SHP77 (cell line): ENCODE measurements around the gene SRRD.
"Not testable (repeated sequence)": the region's sequence is repeated elsewhere in the genome, so short reads cannot be mapped to it uniquely, and the experiment has no call there.

Experiments
- DNase-seq, 2 experiments: peaks; one replicate each; lab custom pipeline; 2025; lab: John Stamatoyannopoulos, UW

Gene SRRD, protein sequence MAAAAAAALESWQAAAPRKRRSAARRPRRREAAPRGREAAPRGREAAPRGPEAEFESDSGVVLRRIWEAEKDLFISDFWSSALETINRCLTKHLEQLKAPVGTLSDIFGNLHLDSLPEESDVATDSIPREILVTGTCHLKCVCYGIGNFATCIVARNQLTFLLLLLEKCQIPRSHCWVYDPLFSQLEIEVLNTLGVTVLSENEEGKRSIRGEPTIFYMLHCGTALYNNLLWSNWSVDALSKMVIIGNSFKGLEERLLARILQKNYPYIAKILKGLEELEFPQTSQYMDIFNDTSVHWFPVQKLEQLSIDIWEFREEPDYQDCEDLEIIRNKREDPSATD

DNA sequence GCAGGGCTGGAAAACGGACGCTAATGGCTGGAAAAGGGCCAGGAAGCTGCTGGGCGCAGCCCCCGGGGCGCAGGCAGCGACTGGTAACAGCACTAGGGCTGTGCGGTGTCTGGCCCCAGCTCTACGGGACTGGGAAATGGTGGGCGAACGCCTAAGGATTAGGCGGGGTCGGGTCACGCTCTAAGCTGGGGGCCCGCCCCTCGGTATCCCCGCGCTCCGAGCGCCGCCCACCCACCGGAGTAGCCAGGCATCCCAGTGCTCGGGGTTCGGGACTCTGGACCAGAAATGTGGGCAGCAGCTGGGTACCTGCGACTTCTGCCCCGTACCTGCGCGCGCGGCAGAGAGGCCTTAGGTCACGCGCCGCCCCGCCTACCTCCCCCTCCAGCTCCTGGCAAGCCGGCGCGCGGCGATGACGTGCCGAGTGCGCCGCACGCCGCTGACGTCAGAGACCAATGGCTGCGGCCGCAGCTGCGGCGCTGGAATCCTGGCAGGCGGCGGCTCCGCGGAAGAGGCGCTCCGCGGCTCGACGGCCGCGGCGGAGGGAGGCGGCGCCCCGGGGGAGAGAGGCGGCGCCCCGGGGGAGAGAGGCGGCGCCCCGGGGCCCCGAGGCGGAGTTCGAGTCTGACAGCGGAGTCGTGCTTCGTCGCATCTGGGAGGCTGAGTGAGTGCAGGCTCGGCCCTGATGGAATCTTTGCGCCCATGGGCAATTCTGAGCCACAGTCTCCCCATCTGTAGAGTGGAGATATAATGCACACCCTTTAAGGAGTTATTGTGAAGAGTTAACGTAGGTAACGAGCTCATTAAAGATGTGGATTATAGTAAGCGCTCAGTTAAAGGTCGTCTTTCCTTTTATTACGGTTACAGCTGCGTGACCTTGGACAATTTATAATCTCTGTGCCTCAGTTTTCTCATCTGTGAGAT, at the start of gene SRRD, which contains the start of gene HPS4:
Gene SRRD, plus strand, starts transcription at position 439 of the 921 bp plus-strand sequence. Its CDS starts 14 bp downstream, at position 453.
Gene HPS4, minus strand, starts transcription at position 345 of the 921 bp plus-strand sequence. CDS start 2,021 bp downstream, outside the sequence.
- DNase-seq = peak; percentile 81

DNA sequence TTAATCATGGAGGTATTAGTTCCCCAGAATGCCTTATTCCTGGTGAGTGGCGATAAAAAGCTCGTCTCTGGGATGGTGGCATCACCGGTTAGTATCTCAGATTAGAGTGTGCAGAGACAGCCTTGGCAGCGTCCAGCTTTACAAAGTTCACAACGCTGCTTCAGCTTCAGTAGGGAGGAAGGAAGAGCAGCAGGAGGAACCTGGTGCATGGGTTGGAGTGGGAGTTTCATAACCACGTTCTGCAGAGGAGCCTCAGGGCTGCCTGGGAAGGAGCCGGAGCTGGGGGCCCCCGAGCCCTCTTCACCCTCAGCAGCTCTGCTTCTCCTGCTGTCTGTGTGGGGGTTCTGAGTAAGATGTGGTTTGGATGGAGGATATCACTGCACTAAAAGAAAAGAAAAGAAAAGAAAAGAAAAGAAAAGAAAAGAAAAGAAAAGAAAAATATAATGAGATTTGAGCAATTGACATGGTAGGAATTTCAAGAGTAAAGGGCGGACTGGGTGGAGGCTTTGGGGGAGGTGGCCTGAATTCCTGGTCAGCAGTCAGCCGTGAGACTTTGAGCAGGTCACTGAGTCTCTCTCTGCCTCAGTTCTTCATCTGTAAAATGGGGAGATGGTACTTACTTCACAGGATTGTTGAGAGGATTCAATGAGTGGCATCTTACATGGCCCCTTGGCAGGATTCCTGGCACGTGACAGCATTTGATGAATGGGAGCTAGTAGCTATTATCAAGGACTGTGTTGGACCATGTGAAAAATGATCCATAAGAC, 48.2 kb upstream of the SRRD start:
- no peak for DNase-seq

- DNase-seq = no peak
Measured at GRCh38 chr22:26436903-26437515, 46.7 kb upstream of the SRRD start.

DNA sequence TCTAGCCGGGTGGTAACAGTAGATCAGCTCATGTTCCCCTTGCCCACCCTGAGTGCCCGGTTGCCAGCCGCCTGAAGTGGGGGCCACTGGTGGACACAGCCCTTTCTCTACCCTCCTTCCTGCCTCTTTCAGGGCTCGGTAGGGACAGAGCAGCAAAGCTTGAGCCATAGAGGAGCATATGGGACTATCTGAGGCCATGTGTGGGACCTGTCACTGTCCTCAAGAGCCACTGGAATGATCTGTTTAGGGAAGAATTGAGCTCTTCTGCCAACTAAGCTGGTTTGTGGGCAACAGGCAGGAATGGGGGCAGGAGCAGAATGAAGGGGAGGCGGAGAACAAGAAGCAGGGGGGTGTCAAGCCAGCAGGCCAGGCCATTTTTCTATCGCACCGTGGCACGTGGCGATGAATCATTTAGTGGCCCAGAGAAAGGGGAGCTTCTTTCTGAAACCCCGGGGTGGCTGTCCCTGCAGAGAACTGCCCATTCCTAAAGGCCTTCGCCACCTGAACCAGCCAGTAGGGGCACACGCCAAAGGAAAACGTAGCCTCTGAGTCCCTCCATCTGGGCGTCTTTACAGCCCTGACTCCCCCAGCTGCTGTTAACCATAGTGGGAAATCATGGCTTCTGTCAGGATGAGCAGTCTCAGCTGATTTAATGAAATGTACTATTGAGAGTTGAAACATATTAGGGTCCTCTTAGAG, 45.8 kb upstream of the SRRD start:
- DNase-seq = no peak

DNA sequence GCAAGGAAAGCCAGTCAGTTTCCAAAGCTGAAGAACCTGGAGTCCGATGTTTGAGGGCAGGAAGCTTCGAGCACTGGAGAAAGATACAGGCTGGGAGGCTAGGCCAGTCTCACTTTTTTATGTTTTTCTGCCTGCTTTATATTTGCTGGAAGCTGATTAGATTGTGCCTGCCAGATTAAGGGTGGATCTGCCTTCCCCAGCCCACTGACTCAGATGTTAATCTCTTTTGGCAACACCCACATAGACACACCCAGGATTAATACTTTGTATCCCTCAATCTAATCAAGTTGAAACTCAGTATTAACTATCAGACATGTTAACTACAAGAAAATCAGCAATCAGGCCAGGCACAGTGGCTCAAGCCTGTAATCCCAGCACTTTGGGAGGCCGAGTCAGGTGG, 44.9 kb upstream of the SRRD start:
- not testable (repeated sequence) for DNase-seq

GRCh38 chr22:26439559-26439958, 44.1 kb upstream of the SRRD start:
- DNase-seq = no peak

- no peak for DNase-seq
Measured at GRCh38 chr22:26442086-26442756, 41.5 kb upstream of the SRRD start.

DNA sequence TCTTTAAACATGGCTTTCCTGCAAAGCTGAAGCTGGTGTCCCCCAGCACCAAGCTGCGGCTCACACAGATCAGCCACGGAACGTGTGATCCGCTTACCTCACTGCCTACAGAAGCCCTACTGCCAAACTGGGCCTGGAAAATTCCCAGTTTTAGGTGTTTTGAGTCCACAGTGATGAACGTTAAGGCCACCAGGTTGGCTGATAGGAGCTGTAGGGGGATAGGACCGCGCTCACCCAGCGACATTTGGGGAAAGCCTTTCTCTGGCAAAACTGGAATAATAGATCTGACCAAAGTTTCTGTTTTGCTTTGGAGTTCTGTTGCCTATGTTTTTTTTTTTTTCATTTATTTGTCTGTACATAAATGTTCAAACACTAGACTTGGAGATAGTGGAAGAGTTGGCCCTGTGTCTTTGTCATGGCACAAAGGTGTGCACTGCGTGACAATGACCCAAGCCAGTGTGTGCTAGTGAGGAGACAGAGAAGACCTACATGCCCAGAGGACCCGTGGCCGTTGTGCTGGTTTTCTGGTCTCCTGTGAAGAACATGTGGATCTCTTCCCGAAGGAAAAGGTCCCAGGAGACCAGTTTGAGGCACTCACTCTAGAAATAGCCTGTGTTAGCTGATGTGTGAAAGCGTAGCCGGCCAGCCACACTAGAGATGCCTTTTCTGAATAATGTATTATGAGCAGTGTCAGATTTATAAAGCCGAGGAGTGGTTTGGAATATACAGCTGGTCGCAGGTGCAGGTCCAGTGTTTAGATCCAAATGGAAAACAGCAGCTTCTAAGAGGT, 39.6 kb upstream of the SRRD start:
- no peak for DNase-seq

GRCh38 chr22:26444777-26445176, 38.9 kb upstream of the SRRD start:
- no peak for DNase-seq

GRCh38 chr22:26445577-26446275, 38.0 kb upstream of the SRRD start:
- DNase-seq = no peak

GRCh38 chr22:26446808-26447515, 36.7 kb upstream of the SRRD start:
- DNase-seq = no peak

GRCh38 chr22:26447584-26448329, 35.9 kb upstream of the SRRD start:
- no peak for DNase-seq

- no peak for DNase-seq
Measured at GRCh38 chr22:26448334-26448733, 35.3 kb upstream of the SRRD start.

DNA sequence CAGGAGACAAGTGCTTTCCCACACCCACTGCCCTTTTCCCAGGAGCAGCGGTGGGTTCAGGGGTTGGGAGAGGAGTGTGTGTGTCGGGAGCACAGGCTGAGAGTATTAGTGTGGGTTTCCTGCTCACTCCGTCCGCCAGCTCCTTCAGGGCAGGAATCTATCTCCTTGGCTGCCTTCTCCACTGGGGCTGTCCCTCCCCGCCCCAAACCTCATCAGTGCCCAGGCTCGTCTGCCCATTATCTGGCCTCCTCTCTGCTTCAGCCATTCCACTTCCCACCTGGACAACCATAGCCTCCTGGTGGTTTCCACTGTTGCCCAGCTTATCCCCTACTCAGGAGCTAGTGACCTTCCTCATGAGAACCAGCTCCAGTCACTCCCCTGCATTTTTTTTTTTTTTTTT, 34.7 kb upstream of the SRRD start:
- no peak for DNase-seq

DNA sequence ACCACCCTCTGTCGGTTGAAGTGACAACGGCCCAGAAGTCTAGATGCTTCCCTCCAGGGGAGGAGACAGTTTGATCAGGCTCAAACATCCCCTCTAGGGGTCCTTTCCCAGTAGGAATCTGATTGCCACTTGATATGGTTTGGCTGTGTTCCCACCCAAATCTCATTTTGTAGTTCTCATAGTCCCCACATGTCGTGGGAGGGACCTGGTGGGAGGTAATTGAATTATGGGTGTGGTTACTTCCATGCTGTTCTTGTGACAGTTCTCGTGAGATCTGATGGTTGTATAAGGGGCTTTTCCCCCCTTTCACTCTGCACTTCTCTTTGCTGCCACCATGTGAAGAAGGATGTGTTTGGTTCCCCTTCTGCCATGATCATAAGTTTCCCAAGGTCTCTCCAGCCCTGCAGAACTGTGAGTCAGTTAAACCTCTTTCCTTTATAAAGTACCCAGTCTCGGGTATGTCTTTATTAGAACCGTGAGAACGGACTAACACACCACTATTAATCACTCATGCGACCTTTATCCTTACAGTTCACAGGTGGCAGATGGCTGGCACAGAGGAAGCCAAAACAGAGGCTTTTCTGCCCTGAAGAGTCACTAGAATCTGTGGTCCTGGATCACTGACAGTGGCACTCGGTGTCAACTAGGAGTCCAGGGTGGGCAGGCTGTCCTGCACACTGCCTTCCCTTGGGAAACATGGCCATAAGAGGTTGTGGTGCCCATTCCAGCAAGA, 33.1 kb upstream of the SRRD start:
- no peak for DNase-seq

DNA sequence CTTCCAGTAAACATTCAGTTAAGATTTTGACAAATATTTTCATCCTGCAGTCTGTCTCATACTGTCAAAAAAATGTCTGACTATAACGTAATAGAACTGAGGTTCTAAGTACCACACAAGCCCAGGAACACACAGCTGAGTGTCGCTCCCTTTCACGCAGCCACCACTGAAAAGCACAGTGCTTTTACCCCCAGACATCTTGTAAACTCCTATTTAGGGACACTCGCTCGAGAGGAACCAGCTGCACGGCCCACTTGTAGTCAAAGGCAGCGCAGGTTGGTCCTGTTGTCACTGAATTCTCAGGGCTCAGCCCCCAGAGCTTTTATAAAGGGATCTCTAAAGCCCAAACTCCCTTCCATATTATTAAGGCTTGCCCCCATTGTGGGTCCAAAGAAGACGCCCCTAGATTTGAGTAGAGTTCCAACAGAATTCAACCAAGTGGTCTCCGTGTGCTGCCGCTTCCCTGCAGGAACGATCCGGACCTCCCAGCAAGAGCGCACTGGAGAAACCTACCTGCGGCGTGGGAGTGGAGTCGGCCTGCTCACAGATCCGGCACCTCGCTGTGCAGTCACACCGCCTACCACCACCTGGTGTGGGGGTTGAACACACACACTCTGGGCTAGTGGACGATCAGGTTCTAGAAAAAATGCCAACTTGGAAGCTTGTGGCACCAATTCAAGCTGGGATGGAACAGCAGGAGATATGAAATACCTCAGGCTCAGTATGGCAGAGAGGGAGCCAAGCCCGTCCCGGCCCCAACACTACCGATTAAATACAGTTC, 31.3 kb upstream of the SRRD start:
- DNase-seq = no peak
